CMK (cell line): ENCODE data around the gene PYHIN1.

ENCODE experiments used
- DNase-seq: peaks from one replicate; pipeline ENCODE4 v3.0.0-alpha.2; 2010; ENCODE audit warnings: low read depth

PYHIN1 gene

DNA sequence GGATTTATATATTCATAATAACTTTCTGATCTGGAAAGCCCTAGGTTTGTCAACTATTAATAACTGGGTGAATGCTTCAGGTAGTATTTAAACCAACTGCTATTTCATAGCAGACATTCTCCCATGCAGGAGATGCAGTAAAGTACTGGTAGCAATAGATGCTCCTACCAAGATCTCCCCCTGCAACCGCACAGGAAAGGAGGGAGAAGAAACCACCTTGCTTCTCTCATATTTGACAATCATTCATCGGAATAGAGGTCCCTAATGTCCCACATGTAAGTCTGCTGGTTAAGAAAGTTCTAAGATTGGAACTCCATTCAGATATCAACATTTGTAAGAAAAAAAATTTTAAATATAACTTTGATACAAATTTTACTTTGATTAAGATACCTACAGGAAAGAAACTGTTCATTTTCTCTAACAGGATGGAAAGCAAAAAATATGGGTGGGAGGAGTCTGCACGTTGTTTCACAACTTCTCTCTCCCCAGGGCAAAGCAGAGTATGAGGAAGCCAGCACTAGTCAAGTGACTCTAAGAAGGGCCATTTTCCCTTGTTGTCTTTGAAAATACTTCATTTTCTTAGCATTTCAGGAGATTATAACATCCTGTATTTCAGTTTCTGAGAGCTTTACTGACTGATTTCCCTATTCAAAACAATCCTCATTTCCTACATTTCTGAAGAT lies at the start of gene PYHIN1:
TSS of gene PYHIN1 (plus strand) at position 498 of the 683 bp plus-strand sequence. CDS start 5,359 bp downstream, outside the sequence.
- DNase-seq: no peak

DNA sequence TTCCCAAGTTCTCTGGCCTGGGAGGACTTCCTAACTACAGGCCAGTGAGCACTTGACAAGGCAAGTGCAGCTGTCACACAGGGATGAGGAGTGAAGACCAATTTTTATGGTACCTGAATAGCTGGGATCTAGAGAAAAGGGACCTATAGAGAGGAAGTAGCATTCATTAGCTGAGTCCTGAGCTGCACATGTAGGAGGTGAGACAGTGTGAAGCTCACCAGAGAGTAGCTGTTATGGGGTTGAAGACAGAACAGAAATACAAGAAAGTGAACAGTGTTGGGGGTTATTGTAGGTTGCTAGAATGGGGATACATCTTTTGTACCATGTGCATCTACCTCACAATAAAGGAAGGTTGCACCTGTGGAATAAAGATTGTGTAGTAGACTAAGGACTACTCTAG lies 37.7 kb upstream of the PYHIN1 start:
- no peak for DNase-seq

DNA sequence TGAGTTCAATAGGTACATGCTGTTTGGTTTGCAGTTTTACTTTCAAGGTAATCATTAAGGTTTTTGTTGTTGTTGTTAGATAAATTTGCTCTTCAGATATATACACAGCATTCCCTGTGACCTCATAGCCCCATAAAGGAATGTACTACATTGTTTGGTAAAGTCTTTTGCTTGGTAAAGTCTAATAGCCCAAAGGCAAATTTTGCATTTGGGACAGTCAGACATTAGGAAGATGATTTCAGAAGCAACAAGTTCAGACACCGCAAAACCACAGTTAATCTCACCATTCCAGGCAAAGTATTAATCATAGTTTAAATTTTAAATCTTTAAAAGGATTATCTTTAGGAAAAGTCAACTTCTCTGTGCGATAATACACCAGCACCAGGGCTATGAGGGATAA lies 32.6 kb upstream of the PYHIN1 start:
- no peak for DNase-seq

DNA sequence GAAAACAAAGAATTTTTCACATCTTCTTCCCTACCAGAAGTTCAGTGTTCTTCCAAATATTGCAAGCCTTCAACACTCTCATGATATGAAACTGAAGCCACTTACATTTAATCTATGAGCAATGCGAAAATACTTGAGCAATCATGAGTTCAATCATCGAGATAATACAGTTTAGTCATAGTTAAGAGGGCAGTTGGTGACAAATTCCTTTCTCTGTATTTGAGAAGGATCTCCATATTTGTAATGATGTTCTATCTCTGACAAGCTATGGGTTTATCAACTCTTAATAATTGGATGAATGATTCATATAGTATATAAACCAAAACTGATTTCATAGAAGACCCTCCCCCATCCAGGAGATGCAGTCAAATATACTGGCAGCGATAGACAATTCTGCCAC lies 29.7 kb upstream of the PYHIN1 start:
- no peak for DNase-seq

DNA sequence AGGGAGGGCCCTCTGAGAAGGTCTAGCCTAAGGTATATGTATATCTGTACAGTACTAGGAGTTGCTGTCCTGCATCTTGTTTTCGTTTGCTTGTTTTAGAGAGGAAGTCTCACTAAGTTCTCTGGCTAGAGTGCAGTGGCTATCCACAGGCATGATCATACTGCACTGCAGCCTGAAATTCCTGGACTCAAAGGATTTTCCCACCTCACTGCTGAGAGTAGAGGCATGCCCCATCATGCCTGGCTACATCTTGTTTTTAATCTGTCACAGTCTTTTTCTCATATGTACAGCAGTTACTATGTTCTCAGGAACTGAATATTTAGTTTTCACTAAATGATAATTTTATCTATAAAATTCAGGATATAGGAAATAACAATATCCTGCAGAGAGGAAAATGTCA lies 15.3 kb upstream of the PYHIN1 start:
- DNase-seq: no peak

DNA sequence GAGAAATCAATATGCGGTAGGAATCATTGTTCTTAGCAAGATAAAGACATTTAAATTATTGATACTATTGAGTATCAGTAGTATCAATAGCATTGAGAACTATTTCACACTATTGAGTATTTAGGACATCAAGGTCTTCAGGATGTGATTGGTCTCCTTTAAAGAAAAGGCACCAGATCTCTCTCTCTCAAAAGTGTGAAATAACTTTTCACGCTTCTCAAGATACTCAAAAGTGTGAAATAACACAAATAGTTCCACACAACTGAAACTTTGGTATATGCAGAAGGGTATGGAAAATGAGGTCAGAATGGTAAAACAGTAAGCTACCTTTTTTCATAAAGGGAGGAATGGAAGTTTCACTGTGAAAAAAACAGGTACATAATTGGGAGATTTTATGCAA lies 6.7 kb upstream of the PYHIN1 start:
- DNase-seq: no peak

DNA sequence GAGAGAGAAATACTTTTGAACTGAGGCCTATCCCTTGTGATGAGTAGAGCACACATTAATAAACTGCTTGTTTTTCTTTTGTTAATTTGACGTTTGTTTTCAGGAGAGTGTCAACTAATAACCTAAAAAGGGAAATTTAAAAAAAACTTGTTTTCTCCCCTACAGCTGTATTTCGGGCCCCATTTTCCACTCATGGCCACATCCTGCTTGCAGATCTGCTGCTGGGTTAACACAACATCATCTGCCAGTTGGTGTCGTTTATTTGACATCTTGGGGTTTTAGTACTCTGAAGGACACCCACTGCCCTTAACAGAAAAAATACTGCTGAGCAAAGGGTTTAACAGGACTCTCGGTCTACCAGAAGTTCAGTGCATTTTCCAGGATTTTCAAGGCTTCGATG lies 848 bp upstream of the PYHIN1 start:
- no peak for DNase-seq

DNA sequence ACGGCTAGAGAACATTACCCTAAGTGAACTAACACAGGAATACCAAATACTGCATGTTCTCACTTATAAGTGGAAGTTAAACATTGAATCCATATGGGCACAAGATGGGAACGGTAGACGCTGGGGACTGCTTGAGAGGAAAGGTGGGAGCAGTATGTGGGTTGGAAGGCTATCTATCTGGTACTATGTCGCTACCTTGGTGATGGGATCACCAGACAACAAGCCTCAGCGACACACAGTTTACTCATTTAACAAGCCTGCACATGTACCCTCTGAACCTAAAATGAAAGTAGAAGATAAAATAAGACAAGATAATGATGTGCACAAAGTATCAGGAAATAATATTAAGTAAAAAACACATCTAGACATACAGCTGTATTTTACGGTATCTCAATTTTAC lies 819 bp downstream of the PYHIN1 start:
- DNase-seq: no peak

DNA sequence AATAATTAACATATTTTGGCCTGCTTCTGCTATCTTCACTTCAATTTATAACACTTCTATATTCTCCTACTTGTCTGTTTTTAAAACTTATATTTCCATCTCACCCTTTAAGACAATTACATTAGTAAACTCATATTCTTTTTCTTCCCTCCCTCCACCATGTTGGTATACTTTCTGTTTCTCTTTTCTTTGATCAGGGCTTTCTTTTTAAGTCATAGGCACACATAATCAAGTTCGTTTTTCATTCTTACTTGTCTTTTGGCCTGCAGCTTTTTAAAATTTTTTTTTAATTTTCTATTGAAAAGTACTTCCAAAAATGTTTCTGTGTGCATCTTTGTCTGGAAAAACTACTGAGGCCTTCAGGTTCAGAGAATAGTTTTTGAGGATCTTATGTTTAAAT lies 2.3 kb downstream of the PYHIN1 start:
- DNase-seq: no peak

DNA sequence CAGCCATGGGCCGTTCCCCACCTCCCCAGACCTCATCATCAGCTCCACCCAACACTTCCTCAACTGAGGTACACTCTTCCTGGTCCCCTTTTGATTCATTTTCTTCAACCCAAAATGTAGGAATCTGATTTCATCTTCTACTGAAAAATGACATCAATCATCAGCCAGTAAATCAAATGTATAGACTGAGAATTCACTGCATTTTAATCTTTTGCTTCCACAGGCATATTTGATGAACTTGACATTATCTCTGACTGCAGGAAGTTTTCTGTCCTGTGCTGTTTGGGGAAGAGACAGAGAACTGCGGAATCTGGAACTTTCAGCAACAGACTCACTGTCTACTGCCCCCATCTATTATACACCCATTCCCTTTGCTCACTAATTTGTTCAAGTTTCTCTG lies 7.8 kb downstream of the PYHIN1 start:
- DNase-seq: no peak

DNA sequence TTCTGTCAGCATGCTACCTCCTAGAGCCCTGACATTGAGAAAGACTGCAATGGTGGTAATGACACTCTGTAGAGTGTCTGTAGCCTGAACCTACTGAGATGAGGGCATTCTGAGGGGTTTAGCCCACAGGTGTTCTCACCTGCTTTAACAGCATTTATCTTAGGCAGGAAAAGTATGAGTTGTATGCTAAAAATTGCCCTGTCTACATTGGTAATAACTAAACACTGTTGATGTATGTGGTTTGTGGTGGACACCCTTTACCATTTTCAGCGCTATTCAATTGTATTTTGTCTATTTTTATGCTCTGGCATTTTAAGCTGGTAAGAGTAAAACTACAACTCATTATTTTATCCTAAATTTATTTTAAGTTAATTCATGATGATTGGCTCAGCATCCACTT lies 10.0 kb downstream of the PYHIN1 start:
- DNase-seq: no peak

DNA sequence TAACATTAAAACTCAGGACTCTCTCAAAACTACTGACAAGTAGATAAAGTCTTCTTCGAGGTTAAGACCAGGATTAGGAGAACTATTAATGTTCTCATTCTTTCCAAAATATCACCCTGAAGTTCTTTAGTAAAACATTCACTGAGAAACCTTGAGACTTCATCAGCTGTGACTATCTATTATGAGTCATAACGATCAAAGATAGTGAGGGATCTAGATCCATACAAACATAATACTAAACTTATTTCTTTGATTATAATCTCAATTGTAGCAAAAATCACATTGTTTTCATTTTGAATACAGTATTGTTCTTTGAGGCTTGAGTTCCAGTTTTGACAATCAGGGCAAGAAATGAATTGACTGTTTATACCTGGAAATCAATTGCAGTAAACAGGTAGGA lies 11.1 kb downstream of the PYHIN1 start:
- no peak for DNase-seq

DNA sequence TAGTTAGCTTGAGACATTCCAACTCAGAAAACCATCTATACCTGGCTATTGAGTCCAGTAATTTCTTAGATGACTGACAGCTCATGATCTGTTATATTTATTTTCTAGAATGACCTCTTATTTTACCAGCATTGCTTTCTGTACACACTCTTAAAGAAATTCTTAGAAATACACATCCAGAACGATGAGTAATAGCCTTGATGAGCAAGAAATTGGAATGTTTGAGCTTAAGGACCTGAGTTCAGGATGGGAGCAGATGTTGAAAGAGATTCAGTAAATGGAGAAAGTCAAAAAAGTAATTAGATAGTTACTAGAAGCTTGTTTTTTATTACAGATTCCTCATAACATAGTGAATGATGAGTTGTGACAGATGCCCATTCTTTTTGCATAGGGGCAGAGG lies 11.7 kb downstream of the PYHIN1 start:
- DNase-seq: no peak

DNA sequence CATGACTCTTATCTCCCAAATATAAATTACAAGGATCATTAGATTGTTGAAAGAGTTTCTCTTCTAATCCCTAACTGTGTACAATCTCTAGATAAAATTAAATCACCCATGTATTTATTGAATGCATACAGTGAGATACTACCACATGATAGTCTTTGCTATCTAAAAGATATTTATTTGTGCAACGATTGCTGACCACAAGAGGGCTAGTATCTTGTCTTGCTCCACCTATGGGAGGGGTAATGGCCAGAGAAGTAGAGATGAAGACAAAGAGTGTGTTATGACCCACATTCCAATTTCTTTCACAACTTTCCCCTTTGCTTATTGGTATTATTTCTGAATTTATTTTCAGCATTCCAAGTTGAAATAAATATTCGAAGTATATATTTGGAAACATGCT lies 13.7 kb downstream of the PYHIN1 start:
- no peak for DNase-seq

DNA sequence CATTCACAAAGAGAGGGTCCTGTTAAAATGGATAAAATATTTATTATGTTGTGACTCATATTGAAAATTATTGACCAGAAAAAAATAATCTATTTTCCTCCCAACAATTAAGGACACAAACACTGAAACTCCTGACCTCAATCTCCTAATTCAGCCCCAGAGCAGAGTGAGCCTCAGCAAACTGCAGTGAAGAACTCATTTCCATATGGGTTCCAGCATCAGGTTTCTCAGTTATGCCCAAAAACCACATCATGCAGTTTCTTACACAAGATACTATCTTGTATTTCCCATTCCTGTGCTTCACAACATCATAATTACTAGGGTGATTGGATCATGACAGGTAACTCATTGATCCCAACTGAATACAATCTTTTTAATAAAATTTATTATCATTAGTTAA lies 15.4 kb downstream of the PYHIN1 start:
- DNase-seq: no peak

DNA sequence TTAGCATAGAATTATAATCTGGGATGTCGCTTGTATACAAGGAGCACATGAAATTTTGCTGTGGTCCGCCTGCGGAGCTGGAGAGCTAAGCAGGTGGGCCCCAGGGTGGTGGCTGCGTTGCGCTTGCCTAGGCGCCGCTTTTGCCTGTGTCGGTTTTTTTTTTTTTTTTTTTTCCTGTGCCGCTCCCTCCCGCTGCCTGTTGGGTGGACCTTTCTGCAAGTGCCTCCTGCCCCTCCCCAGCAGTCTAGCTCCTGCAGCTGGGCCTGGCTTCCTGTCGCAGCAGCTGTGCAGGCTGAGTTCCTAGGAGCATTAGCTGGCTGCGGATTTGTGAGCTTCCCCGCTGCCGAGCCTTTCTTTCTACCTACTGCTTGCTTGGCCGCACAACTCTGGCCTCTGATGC lies 20.6 kb downstream of the PYHIN1 start:
- DNase-seq: no peak

DNA sequence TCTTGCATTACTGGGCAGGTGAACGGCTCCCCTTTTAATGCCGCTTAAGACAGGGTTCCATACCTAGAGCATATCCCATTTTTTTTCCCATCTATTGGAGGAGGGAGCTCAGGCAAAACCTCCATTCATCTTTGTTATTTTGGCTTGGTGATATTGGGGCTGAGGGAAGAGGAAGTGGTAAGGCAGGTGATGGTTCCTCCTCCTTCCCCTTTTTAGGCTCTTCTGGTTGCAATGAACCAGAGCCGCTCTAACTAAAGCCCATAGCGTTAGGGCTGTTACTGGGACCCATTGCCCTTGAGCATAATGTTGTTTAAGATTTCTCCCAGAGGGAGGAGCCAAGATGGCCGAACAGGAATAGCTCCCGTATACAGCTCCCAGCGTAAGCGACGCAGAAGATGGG lies 21.1 kb downstream of the PYHIN1 start:
- no peak for DNase-seq

DNA sequence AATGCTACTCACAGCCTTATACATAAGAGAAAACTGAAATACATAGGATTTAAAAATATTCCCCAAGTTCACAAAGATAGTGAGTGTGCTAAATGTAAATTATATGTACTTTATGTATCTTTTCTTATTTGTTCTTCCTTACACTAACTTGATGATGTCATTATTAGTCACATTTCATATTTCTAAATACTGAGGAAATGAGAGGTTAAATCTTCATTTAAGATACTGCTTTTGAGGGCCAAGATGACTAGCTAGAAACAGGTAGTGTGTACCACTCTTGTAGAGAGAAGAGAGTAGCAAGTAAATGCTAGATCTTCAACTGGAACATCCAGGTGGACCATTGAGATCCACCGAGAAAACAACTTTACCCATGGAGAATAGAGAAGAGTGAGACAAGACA lies 29.8 kb downstream of the PYHIN1 start:
- DNase-seq: no peak

DNA sequence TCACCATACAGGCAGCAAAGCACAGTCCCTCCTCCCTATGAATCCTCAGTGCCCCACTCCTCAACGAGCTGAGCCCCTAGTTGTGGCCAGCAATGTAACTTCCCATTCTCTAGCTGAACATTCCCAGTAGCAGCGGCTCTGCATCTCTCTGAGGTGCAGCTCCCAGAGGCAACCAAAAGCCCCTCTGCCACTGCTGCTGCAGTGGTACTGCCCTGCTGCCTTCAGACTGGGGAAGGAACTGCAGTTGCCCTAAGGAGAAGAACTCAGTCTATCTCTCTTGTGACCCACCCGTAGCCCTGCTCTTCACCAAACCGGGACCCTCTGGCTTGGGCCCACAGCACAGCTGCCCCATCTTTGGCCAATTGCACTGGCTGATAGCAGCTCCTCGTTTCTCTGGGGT lies 31.6 kb downstream of the PYHIN1 start:
- no peak for DNase-seq

DNA sequence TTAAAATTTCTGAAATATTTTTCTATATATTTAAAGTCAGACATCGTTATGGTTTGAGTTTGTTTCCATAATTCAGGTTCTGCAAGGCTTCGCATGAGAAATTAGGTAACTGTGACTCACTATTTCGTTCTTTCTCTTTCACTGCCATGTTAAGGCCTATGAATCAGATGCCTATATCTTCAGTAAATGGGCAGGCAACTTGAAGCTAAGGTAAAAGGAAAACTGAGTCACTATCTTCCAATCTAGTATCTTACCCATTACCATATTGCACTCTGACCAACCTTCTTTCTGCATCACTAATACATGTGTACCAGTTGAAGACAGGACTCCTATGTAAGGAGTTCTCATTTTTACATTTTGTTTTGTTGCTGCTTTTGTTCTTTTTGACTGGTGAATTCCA lies 37.8 kb downstream of the PYHIN1 start:
- no peak for DNase-seq

DNA sequence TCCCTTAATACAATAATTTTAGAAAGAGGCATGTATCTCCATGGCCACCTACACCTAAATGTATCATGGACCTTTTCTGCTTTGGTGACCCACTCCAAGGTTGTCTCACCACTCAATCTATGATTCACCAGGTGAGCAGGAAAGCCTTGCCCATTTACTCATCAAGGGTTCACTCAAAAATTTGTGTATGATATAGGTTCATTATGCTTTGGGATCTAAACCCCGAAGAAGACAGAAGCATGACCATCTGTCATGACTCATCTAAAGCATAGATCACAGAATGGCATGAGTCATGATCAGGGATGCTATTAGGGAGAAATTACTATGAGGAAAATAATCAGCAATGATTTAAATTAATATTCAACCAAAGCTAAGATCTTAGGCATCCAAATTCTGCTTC lies 38.5 kb downstream of the PYHIN1 start:
- DNase-seq: no peak

DNA sequence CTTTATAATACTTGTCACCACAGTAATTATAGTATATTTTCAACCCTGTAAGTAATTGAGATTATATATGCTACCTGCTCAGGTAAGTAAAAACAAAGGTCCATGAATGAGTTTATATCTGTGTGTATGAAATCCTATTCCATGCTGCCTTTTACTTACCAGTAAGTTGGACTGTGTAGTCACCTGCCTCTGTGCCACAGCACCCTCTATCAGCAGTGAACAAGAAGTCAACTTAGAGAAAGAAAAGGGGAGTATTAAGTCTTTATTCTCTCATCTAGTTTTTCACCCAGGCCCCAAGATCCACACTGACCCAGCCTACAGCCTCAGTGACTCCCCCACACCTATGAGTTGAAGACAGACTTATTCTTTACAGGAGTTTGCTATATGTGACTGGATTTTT lies 41.5 kb downstream of the PYHIN1 start:
- DNase-seq: no peak

DNA sequence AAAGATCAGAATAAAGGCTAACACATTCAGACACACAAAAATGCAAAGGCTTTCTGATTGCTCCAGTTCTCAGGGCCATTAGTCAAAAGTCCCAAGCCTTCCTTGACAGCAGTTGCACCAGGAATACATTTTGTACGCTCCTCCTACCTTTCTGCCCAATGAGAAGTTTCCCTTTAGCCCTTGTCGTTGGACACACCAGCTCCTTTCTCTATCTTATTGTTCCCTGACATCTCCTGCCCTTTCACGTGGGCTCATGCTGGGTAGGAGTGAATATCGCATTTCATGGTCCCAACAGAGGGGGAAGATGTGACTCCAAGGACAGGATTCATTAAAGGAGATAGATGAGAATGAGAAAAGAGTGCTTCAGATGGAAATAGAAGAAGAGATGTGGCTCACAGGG lies 44.9 kb downstream of the PYHIN1 start:
- no peak for DNase-seq

DNA sequence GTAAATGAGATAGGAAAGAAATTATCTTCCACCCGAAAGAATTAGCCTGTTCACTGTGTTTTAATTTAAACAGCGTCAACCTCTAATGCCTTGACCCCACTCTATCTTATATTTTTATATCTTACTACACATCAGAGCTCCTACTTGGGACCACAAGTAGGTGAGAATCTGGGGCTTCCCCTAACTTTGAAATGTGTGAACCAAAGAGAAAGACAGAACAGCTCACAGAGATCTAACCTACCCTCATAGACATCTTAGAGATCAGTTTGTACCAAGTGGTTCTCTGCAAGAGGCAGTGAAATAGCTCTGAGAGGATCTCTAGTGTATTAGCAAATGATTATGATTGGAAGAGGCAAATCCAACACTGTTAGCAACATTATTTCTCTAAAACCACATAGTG lies 47.4 kb downstream of the PYHIN1 start:
- DNase-seq: no peak

DNA sequence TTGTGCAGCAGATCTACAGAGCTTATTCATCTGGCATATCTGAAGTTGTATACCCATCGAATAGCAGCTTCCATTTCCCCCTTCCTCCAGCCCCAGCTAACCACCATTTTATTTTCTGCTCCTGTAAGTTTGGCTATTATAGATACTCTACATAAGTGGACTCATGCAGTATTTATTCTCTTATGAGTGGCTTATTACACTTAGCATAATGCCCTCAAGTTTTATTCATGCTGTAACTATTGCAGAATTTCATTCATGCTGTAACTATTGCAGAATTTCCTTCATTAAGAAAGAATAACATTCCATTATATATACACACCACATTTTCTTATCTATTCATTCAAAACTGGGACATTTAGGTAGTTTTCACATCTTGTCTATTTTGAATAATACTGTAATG lies 47.9 kb downstream of the PYHIN1 start:
- DNase-seq: no peak
